GM19455 (cell line): ENCODE results near the gene PBX4.

Experiments used
- ATAC-seq: cut with Tn5 transposase; IDR thresholded peaks from one replicate; pipeline ENCODE4 v1.9.1; 2021; ENCODE audit not compliant: unreplicated experiment

The PBX4 gene

DNA sequence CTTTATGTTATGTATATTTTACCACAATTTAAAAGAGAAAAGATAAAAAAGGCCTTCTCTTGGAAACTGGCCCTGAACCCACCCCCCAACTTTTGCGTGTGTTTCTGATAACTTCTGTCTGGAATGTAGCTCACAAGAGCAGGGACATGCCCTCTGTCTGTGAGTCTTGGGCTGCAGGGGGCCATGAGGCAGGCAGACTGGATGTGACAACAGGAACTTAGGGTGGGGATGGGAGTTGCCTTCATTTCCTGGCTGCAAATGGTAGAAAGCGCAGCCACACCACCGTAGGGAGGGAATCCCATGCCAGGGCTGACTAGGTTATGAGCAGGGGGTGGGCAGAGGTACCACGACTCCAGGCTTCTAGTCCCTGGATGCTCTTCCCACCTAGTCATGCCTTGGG lies 58.6 kb downstream of the PBX4 start:
- ATAC-seq: no peak

DNA sequence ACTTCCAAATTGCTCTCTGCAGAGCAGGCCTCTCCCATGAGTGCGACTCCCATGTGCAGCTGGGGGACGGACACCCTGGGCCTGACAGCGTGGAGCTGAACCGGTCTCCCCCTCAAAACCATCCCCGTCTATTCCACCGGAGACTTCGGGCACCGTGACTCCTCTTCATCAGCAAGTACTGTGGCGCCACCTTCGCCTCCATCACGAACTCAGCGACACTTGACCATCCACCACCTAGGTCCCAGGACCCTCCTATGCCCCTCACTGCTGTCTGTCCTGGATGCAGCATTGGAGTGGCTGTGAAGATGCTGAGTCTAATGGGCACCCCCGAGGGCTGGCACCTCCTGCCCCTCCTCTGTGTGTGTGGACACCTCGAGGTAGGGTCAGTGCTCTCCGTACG lies 59.9 kb downstream of the PBX4 start:
- ATAC-seq: no peak

DNA sequence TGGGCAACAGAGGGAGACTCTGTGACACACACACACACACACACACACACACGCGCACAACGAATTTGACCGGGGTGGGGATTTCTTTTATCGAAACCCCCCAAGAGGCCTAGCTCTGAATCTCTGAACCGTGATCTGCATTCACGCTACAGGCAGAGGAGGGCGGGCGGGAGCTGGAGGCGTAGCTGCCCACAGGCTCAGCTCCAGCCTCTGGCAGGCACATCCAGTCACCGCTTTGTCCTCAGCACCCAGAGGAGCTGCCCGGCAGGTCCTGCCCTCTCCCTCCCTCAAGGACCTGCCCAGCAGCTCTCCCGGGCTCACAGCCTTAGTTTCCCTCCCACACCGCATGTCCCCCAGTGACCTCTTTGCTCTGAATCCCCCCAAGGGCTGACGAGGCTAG lies 60.4 kb downstream of the PBX4 start:
- ATAC-seq: no peak

DNA sequence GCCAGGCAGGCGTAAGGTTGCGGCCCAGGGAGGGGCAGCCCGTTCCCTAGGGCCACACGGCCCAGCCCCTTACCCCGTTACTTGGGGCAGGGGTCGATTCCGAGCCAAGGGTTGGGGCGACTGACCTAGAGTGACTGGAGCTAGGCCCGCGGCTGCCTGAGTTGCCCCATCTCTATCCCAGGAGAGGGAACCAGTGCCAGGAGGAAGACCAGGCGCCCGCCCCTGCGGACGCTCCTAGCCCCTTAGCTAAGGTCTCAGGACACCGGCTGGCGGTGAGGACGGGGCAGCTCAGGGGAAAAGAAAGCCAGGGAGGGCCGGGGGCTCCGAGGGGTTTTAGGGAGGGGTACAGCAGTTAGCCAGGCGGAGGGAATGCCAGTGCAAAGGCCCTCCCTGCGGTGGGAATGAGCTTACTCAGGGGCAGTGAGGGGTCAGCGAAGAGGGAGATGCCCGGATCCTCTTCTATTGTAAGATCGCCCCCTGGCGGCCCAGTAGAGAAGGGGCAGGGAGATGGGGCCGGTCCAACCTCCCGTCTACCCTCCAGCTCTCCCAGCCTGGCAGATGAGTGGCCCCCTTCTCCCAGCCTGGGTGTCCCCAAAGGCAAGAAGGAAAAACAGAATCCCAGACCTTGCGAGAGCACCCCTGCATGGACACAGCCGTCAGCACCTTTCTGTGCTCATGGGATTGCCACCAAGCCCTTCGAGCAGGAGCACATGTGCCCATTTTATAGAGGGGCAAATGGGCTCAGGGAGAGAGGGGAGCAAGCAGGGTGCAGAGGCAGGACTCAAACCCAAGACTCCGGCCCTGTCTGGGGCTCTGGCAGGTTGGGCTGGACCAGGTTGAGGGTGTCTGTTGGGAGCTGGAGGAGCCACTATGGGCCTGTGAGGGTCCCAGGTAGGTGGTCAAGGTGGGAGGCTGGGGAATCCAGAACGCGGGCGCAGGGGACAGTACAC lies 64.1 kb downstream of the PBX4 start:
- no peak for ATAC-seq

DNA sequence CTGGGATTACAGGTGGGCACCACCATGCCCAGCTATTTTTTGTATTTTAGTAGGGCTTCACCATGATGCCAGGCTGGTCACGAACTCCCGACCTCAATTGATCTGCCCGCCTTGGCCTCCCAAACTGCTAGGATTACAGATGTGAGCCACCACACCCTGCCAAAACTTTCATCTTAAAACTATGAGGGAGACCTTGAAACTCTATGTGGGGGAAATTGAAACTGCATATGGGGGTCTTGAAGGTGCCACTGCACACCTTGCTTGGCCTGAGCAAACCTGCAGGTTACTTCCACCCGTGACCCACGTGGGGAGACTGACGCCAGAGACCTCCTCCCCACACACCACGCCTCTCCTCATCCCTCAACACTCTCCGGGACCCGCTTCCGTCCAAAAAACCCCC lies 64.8 kb downstream of the PBX4 start:
- no peak for ATAC-seq

DNA sequence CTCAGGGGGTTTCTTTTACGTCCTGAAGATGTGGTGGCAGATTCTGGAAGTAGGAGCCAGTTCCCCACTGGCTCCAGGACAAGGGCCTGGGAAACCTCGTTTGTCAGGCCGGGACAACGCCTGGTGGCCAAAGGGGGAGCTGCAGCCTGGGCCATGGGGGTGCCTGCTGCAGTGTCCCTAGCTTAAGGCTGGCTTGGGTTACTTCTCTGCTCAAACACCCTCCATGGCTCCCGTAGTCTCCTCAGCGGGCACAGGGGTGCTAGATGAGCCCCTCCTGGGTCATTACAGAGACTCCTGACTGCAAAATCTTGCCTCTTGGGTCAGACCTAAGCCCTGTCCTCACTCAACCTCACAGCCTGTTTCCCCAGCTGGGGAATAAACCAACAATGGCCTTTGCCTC lies 65.7 kb downstream of the PBX4 start:
- ATAC-seq: no peak

DNA sequence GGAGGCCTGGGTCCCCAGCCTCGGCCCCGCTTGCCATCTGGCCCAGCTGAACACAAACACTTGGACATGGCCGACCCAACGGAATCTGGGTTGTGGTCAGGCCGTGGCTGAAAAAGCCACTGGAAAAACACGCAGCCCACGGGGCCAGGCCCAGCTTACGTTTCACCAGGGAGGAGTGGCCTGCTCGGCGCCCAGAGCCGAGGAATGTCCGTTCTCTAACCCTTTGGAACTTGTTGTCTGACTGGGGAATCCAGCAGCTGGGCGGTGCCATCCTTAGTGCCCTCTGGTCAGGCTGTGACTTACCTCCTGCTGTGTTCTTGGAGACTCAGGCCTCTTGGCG lies 66.7 kb downstream of the PBX4 start:
- no peak for ATAC-seq

DNA sequence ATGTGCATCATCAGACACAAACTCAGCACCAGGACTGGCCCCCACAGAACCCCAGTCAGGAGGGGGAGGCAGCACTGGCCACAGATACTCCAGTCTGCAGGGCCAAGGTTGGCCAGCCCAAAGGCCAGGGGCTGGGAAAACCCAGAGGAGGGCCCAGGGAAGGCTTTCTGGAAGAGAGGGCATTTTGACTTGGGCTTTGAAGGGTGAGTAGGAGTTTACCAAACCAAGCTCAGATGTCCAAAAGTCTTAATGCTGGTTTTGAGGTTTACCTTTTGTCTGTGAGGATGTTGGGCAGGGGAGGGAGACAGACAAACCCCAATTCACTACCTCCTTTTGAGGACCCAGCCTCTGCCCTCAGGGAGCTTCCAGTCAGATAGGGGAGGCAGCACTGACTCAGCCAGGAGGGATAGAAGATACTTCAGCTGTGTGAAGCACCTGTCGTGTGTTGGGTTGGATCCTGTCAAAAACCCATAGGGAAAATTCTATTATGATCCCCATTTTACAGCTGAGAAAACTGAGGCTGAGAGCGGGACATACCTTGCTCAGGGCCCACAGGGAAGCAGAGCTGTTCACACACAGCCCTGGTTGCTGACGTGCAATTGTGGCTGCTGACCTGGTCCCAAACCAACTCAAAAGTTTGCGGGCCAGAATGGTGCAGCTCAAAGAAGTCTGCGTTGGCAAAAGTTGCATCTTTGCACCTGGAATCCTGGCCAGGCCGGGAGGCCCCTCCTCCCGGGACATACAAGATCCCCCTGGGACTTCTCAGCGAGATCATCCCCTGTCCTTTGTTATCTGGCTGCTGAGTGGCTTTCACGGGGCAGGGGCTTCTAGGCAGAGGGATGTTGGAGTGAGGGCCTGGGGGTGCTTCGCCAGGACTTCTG lies 67.3 kb downstream of the PBX4 start:
- no peak for ATAC-seq

DNA sequence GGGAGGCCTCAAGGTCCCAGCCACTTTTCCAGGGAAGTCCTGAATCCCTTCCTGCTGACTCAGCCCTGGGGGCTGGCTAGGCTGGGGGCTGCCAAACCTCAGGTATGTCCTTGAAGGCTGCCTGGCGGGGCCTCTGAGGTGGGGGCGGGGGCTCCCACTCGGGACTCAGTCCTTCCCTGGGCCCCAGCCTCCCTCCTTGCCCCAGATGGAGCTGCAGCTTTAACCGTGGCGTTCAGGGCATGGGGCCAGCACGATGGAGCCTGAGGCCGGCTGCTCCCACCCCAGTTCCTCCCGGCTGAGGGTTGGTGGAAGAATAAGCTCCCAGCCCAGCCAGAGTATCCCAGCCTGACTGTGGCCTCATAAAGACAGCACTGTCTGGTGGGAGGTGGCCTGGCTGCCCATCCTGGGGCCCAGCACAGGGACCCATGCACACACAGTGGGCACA lies 68.0 kb downstream of the PBX4 start:
- no peak for ATAC-seq

DNA sequence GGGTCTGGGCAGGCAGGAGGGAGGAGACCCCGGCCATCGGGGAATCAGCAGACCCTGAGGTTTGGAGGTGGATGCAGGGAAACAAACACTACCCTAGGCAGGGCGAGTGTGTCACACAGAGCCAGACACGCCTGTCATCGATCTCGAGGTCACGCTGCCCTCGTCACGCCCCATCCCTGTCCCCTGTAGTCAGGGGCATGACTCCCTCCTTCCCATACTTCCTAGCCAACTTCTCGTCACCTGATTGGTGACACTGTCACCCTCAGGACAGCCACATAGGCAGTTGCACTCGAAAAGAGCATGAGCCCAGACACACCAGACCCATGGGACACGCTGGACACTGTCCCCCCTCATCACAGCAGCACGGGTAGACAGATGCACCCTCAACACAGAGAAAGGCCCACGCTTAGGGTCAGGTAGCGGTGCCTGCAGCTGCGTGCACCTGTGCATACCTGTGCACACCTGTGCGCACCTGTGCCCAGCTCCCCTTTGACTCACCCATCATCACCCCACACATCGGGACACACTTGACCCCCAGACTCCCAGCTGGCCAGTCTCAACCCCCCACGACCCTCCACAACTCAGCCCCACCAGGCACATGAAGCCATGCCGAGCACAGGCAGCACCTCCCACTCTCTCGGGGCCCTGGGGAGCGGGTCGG lies 68.6 kb downstream of the PBX4 start:
- ATAC-seq: no peak

DNA sequence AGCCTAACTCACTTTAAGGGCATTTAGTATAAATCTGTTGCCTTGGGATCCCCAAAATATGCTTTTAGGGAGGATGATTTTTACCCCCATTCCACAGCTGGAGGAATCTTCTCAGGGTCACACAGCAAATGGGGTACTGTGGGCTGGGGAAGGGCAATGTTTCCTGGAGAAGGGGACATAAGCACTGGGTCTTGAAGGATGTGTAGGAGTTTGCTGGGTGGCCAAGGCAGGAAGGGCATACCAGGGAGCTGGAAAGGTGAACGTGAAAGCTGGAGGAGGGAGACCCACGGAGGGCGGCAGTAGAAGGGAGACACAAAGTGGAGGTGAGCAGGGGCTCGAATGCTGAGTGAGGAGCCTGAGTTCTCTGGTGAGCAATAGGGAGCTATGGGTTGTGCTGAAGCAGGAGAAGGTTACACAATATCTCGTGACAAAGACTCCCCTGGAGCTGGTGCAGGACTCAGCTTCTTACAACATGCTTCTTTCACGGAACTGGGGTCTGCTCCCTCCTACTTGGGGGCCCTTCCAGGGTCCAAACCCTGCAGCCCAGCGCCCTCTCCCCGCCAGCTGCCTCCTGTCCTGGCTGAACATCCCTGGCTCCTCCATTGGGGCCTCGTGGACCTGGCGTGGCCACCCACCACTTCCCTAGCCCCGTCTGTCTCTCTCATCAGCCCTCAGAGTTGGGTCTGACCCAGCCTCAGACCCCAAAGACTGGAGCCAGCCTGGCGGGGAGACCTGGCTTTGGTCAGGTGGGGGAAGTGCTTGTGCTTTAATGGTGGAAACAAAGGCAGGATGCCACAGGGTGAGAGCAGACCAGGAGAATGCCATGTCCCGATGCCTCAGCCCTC lies 69.3 kb downstream of the PBX4 start:
- no peak for ATAC-seq

DNA sequence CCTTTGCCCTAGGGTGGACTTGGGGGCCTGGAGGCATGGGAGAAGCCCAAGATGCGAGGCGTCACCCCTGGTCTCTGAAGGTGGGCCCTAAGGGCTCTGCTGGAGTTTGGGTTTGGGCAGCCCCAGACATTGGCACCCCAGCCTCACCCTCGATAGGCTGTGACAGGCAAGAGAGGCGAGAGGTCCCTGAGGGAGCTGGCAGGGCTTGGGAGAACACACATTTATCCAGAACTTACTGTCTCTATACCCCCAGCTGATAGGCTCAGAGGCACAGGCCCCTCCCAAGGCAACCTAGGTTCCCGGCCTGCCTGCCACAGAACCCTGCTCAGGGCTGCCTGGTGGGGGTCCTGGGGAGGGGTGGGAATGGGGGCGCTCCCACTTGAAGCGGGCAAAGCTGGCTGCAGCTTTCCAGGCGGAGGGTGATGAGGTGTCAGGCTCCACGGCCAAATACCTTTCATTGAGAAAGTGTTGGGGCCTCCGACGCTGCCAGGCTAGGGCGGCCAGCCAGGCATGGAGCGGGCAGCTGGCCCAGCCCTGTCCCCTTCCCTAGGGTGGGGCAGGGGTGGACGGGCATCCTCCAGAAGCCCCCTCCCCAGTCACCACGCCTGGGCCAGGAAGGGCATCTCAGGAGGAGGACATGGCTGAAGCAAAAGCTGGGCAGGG lies 70.7 kb downstream of the PBX4 start:
- ATAC-seq: no peak

DNA sequence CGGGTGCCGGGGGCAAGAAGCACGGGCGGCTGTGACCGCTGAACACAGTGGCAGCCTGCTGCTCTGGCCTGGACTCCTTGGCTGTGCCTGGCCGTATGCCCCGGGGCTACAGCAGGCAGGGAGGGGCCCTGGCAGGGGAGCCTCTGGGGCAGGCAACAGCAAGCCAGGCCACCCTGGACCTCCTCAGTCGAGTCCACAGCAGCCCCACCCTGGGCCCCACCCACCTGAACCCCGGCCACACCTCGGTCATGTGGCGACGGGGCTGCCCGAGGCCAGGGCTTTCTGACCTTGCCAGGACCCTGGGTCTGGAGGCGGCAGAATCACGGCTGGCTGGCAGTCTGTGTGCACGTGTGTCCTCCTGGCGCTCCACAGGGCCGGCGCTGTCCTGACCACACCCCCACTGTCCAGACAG lies 71.7 kb downstream of the PBX4 start:
- no peak for ATAC-seq

DNA sequence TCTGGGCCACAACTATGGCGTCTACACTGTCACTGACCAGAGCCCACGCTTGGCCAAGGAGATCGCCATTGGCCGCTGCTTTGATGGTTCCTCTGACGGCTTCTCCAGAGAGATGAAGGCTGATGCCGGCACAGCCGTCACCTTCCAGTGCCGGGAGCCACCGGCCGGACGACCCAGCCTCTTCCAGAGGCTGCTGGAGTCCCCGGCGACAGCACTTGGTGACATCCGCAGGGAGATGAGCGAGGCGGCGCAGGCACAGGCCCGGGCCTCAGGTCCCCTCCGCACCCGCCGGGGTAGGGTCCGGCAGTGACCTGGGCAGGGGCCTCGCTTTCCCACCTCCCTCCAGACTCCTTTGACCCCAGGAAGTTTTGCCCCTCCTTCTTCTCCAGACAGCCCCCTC lies 72.8 kb downstream of the PBX4 start:
- no peak for ATAC-seq

DNA sequence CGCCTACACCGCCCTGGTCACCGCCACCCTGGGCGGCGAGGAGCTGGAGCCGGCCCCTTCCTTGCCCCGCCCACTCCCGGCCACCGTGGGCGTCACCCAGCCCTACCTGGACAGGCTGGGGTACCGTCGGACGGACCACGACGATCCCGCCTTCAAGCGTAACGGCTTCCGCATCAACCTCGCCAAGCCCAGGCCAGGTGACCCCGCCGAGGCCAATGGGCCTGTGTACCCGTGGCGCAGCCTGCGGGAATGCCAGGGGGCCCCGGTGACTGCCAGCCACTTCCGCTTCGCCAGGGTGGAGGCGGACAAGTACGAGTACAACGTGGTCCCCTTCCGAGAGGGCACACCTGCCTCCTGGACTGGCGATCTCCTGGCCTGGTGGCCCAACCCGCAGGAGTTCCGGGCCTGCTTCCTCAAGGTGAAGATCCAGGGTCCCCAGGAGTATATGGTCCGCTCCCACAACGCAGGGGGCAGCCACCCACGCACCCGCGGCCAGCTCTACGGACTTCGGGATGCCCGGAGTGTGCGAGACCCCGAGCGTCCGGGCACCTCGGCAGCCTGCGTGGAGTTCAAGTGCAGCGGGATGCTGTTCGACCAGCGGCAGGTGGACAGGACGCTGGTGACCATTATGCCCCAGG lies 73.4 kb downstream of the PBX4 start:
- ATAC-seq: no peak

DNA sequence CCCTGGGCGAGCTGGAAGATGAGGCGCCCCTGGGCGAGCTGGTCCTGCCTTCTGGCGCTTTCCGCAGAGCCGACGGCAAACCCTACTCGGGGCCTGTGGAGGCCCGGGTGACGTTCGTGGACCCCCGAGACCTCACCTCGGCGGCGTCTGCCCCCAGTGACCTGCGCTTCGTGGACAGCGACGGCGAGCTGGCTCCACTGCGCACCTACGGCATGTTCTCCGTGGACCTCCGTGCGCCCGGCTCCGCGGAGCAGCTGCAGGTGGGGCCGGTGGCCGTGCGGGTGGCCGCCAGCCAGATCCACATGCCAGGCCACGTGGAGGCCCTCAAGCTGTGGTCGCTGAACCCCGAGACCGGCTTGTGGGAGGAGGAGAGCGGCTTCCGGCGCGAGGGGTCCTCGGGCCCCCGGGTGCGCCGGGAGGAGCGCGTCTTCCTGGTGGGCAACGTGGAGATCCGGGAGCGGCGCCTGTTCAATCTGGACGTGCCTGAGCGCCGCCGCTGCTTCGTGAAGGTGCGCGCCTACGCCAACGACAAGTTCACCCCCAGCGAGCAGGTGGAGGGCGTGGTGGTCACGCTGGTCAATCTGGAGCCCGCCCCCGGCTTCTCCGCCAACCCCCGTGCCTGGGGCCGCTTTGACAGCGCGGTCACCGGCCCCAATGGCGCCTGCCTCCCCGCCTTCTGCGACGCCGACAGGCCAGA lies 74.1 kb downstream of the PBX4 start:
- ATAC-seq: no peak

DNA sequence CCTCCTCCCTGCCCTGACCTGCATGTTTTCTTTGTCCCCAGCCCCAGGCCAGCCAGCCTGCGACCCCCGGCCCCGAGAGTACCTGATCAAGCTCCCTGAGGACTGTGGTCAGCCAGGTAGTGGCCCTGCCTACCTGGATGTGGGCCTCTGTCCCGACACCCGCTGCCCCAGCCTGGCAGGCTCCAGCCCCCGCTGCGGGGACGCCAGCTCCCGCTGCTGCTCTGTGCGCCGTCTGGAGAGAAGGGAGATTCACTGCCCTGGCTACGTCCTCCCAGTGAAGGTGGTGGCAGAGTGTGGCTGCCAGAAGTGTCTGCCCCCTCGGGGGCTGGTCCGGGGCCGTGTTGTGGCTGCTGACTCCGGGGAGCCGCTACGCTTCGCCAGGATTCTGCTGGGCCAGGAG lies 74.8 kb downstream of the PBX4 start:
- no peak for ATAC-seq

DNA sequence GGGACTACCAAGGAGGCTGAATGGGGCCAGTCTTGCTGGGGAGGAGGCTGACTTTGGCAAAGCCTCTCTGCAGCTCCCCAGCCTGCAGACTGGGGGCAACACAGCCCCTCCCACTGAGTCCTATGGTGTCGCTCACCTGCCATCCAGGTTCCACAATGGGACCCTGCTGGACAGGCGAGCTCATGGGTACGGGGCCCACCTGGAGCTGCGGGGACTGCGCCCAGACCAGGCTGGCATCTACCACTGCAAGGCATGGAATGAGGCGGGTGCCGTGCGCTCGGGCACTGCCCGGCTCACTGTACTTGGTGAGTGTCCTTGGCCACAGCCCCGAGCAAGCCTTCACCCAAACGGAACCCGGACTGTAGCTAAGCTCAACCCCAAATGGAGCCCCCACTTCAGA lies 75.4 kb downstream of the PBX4 start:
- no peak for ATAC-seq

DNA sequence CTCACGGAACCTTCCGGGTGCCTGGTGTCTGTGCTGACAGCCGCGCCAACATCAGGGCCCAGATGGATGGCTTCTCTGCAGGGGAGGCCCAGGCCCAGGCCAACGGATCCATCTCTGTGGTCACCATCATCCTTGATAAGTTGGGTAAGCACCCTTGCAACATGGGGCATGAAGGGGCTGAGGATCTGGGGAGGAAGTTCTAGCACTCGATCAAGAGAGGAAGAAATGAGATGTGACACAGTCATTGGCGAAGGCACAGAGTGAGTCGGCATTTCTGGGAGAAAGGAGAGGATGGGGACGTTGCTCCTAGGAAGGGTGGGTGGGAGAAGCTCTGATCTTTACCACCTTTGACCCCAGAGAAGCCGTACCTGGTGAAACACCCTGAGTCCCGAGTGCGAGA lies 76.0 kb downstream of the PBX4 start:
- no peak for ATAC-seq
